Measurements from ENCODE around the gene KMT2B. TPM values are rescaled to one million over a fixed set of nuclear protein-coding genes. Genes with fewer than 3 reads are reported as not detected.

KMT2B gene
- total and polyA plus RNA-seq, 2 experiments from 2014 or later, result 15.8 to 49.8 TPM

- no peak overlapping the region for H2AFZ ChIP-seq
- DNase-seq (ENCODE audit: low spot score) (no peak), ATAC-seq (no peak)
- H3K27ac Mint-ChIP-seq, result no peak overlapping the region
- H3K4me3 ChIP-seq, result no peak overlapping the region
- H3F3A ChIP-seq (replicated peaks; ENCODE audit: low read depth), result no peaks in the 10 kb centered on the region
- H3K4me3 Mint-ChIP-seq, result no peak overlapping the region
- H3K27me3 Mint-ChIP-seq (ENCODE audit: insufficient read depth, low read depth, poor library complexity), result peaks cover 5% of the 10 kb centered on the region
- no peak overlapping the region for H3K4me2 ChIP-seq
- no peaks in the 10 kb centered on the region for H3K9me2 ChIP-seq (ENCODE audit: insufficient read depth)
- H3K9me3 Mint-ChIP-seq, result peaks cover 3% of the 10 kb centered on the region; the same call in 1 of the 3 replicates
- no peaks in the 10 kb centered on the region for H4K20me1 ChIP-seq (replicated peaks; ENCODE audit: insufficient read depth)
- H3K36me3 ChIP-seq (ENCODE audit: insufficient read depth), result no peaks in the 10 kb centered on the region
- no peaks in the 10 kb centered on the region for H3K27me3 ChIP-seq (ENCODE audit: insufficient read depth)
- H3K4me1 ChIP-seq (ENCODE audit: insufficient read depth), result no peaks in the 10 kb centered on the region; the same call in 1 of the 2 replicates
- no peak overlapping the region for H3K27ac ChIP-seq (ENCODE audit: low read depth)
- TF ChIP-seq STAT1 (IDR thresholded peaks at IDR 0.05; ENCODE audit: unreplicated experiment) (no peak), CREB1 (CRISPR knock-in tag; IDR thresholded peaks at IDR 0.05; ENCODE audit: low read depth) (no peak), JUNB (IDR thresholded peaks at IDR 0.05; ENCODE audit: unreplicated experiment) (no peak), ZNF114 (CRISPR knock-in tag; IDR thresholded peaks at IDR 0.05) (no peak), REST (IDR thresholded peaks at IDR 0.05; ENCODE audit: unreplicated experiment) (no peak), ZNF331 (CRISPR knock-in tag; IDR thresholded peaks at IDR 0.05; ENCODE audit: low read depth) (no peak), EZH2 (IDR thresholded peaks at IDR 0.05; ENCODE audit: low read depth, unreplicated experiment) (no peak), NANOG (IDR thresholded peaks at IDR 0.05; ENCODE audit: borderline replicate concordance) (no peak), POLR2AphosphoS5 (IDR thresholded peaks at IDR 0.05; ENCODE audit: low read depth) (no peak), EZH2phosphoT487 (IDR thresholded peaks at IDR 0.05; ENCODE audit: unreplicated experiment) (no peak), ZNF462 (CRISPR knock-in tag; IDR thresholded peaks at IDR 0.05) (no peak)
- TF ChIP-seq, protein P1, sequence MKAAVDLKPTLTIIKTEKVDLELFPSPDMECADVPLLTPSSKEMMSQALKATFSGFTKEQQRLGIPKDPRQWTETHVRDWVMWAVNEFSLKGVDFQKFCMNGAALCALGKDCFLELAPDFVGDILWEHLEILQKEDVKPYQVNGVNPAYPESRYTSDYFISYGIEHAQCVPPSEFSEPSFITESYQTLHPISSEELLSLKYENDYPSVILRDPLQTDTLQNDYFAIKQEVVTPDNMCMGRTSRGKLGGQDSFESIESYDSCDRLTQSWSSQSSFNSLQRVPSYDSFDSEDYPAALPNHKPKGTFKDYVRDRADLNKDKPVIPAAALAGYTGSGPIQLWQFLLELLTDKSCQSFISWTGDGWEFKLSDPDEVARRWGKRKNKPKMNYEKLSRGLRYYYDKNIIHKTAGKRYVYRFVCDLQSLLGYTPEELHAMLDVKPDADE (IDR thresholded peaks at IDR 0.05), result no peak
- TF ChIP-seq, protein P2, sequence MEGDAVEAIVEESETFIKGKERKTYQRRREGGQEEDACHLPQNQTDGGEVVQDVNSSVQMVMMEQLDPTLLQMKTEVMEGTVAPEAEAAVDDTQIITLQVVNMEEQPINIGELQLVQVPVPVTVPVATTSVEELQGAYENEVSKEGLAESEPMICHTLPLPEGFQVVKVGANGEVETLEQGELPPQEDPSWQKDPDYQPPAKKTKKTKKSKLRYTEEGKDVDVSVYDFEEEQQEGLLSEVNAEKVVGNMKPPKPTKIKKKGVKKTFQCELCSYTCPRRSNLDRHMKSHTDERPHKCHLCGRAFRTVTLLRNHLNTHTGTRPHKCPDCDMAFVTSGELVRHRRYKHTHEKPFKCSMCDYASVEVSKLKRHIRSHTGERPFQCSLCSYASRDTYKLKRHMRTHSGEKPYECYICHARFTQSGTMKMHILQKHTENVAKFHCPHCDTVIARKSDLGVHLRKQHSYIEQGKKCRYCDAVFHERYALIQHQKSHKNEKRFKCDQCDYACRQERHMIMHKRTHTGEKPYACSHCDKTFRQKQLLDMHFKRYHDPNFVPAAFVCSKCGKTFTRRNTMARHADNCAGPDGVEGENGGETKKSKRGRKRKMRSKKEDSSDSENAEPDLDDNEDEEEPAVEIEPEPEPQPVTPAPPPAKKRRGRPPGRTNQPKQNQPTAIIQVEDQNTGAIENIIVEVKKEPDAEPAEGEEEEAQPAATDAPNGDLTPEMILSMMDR (conservative IDR thresholded peaks at IDR 0.05; ENCODE audit: low read depth in 2 of 2), result no peak
- H3K4me1 Mint-ChIP-seq, result peaks cover 5% of the 10 kb centered on the region; the same call in 2 of the 3 replicates
- H3K36me3 Mint-ChIP-seq (ENCODE audit: low read depth), result no peaks in the 10 kb centered on the region
- H3K79me2 ChIP-seq (replicated peaks; ENCODE audit: insufficient read depth), result no peaks in the 10 kb centered on the region
These were observed 28.0 kb upstream of the KMT2B start for GRCh38 chr19:35689836-35690235.
